HG02571 (cell line): ENCODE results near the gene ANKRD55.

ENCODE experiments used
- ATAC-seq: cut with Tn5 transposase; IDR thresholded peaks from one replicate; pipeline ENCODE4 v1.9.1; 2021; ENCODE audit warnings: mild to moderate bottlenecking, moderate library complexity; ENCODE audit not compliant: unreplicated experiment

The ANKRD55 gene

GRCh38 chr5:56054666-56055065 lies 178.5 kb downstream of the ANKRD55 start:
- ATAC-seq = no peak

DNA sequence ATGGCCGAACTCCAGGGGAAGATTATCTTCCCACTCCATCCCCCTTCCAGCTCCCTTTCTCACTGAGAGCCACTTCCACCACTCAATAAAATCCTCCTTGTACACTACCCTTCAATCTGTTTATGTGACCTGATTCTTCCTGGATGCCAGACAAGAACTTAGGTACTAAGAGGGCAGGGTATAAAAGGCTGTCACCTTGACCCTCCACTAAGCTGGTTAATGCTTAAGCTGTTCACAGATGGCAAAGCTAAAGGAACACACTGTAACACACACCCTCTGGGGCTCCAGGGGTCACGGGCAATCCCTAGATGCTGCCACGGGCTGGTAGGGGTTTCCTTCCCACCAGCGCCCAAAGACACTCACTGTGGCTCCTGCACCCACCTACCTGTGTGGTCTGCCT lies 179.8 kb downstream of the ANKRD55 start:
- ATAC-seq = no peak

GRCh38 chr5:56052735-56053134 lies 180.4 kb downstream of the ANKRD55 start:
- ATAC-seq = no peak

- no peak for ATAC-seq
Measured at GRCh38 chr5:56050551-56051255, 182.4 kb downstream of the ANKRD55 start.
